GM23338 (cell line): Measurements from ENCODE around the gene FKBP5. TPM values are rescaled to one million over a fixed set of nuclear protein-coding genes. Genes with fewer than 3 reads are reported as not detected.

Source experiments
- ATAC-seq: fragments of 200-7000 bp; cut with Tn5 transposase; 3 replicates; pipeline ENCODE4 v1.9.1; 2020
- DNase-seq: peaks from one replicate; pipeline ENCODE4 v3.0.0-alpha.2; 2015; ENCODE audit warnings: low spot score
- H2AFZ ChIP-seq: fragments of 200-600 bp; sonication (generic); 2 replicates; pipeline ENCODE4 v1.8.0; 2016; ENCODE audit warnings: antibody characterized with exemption, mild to moderate bottlenecking, moderate library complexity
- H3F3A ChIP-seq: fragments of 200-600 bp; sonication (generic); replicated peaks from 2 replicates; pipeline ENCODE4 v1.8.0; 2017; ENCODE audit warnings: antibody characterized with exemption, mixed run types, low read depth
- H3K27ac ChIP-seq: fragments of 200-600 bp; sonication (generic); 2 replicates; pipeline ENCODE4 v1.6.1; 2016; ENCODE audit warnings: low read depth
- H3K27me3 ChIP-seq: fragments of 200-600 bp; sonication (generic); 2 replicates; pipeline ENCODE4 v1.8.0; 2016; ENCODE audit warnings: mild to moderate bottlenecking, mixed run types, moderate library complexity; ENCODE audit not compliant: insufficient read depth
- H3K36me3 ChIP-seq: fragments of 200-600 bp; sonication (generic); 2 replicates; pipeline ENCODE4 v1.8.0; 2016; ENCODE audit warnings: mild to moderate bottlenecking; ENCODE audit not compliant: insufficient read depth
- H3K4me1 ChIP-seq: fragments of 200-600 bp; sonication (generic); 2 replicates; pipeline ENCODE4 v1.8.0; 2016; ENCODE audit warnings: mild to moderate bottlenecking, moderate library complexity; ENCODE audit not compliant: insufficient read depth
- H3K4me2 ChIP-seq: fragments of 200-600 bp; sonication (generic); 2 replicates; pipeline ENCODE4 v1.7.1; 2017; ENCODE audit warnings: mixed run types
- H3K4me3 ChIP-seq: fragments of 200-600 bp; sonication (generic); 2 replicates; pipeline ENCODE4 v1.6.1; 2016; ENCODE audit warnings: mixed run types
- H3K79me2 ChIP-seq: fragments of 200-600 bp; sonication (generic); replicated peaks from 2 replicates; pipeline ENCODE4 v1.8.0; 2017; ENCODE audit warnings: mild to moderate bottlenecking; ENCODE audit not compliant: insufficient read depth
- H3K9me2 ChIP-seq: fragments of 200-600 bp; sonication (generic); 2 replicates; pipeline ENCODE4 v1.8.0; 2017; ENCODE audit not compliant: insufficient read depth
- H4K20me1 ChIP-seq: fragments of 200-600 bp; sonication (generic); replicated peaks from 2 replicates; pipeline ENCODE4 v1.8.0; 2017; ENCODE audit warnings: mild to moderate bottlenecking; ENCODE audit not compliant: insufficient read depth
- H3K27ac Mint-ChIP-seq: 2 replicates; pipeline ENCODE4 v1.8.0; 2020; ENCODE audit warnings: inconsistent platforms, mild to moderate bottlenecking, moderate library complexity, mixed read lengths
- H3K27me3 Mint-ChIP-seq: 3 replicates; pipeline ENCODE4 v1.8.0; 2022; ENCODE audit warnings: low read depth, mild to moderate bottlenecking, moderate library complexity, mixed read lengths, inconsistent platforms; ENCODE audit not compliant: insufficient read depth, poor library complexity
- H3K36me3 Mint-ChIP-seq: 3 replicates; pipeline ENCODE4 v1.8.0; 2021; ENCODE audit warnings: low read depth, mild to moderate bottlenecking, inconsistent platforms, moderate library complexity, mixed read lengths
- H3K4me1 Mint-ChIP-seq: 3 replicates; pipeline ENCODE4 v1.8.0; 2020; ENCODE audit warnings: mild to moderate bottlenecking, inconsistent platforms, mixed read lengths
- H3K4me3 Mint-ChIP-seq: 3 replicates; pipeline ENCODE4 v1.8.0; 2021; ENCODE audit warnings: moderate library complexity, mild to moderate bottlenecking, inconsistent platforms, mixed read lengths
- H3K9me3 Mint-ChIP-seq: 3 replicates; pipeline ENCODE4 v1.8.0; 2020; ENCODE audit warnings: moderate library complexity, mild to moderate bottlenecking, inconsistent platforms, mixed read lengths
- CTCF ChIP-seq, 2 experiments: fragments of 200-600 bp in 1 of 2; sonication (generic) in 1 of 2; conservative IDR thresholded peaks; 2 replicates each; pipeline versions ENCODE4 v1.5.1 to v1.6.1; 2016 to 2017; ENCODE audit warnings: antibody characterized with exemption in 2 of 2, low read depth in 2 of 2, mild to moderate bottlenecking in 2 of 2, moderate library complexity in 1 of 2
- ETS1 ChIP-seq: IDR thresholded peaks from 2 replicates; pipeline ENCODE4 v1.6.1; 2016; ENCODE audit warnings: antibody characterized with exemption
- EZH2 ChIP-seq: fragments of 200-600 bp; sonication (generic); IDR thresholded peaks from one replicate; pipeline ENCODE4 v1.8.0; 2017; ENCODE audit warnings: antibody characterized with exemption, mild to moderate bottlenecking, low read depth; ENCODE audit not compliant: unreplicated experiment
- EZH2phosphoT487 ChIP-seq: fragments of 200-600 bp; sonication (generic); IDR thresholded peaks from one replicate; pipeline ENCODE4 v1.8.1; 2018; ENCODE audit warnings: antibody characterized with exemption; ENCODE audit not compliant: unreplicated experiment
- JUNB ChIP-seq: IDR thresholded peaks from one replicate; pipeline ENCODE4 v1.6.1; 2016; ENCODE audit warnings: antibody characterized with exemption; ENCODE audit not compliant: unreplicated experiment
- NANOG ChIP-seq: IDR thresholded peaks from 2 replicates; pipeline ENCODE4 v1.6.1; 2016; ENCODE audit warnings: antibody characterized with exemption, borderline replicate concordance
- POLR2AphosphoS5 ChIP-seq: IDR thresholded peaks from 2 replicates; pipeline ENCODE4 v1.6.1; 2016; ENCODE audit warnings: antibody characterized with exemption, low read depth
- REST ChIP-seq: IDR thresholded peaks from one replicate; pipeline ENCODE4 v1.6.1; 2018; ENCODE audit warnings: antibody characterized with exemption; ENCODE audit not compliant: unreplicated experiment
- STAT1 ChIP-seq: IDR thresholded peaks from one replicate; pipeline ENCODE4 v1.6.1; 2016; ENCODE audit warnings: antibody characterized with exemption; ENCODE audit not compliant: unreplicated experiment
- ZNF331 ChIP-seq: fragments of 250-450 bp; sonication (Bioruptor Pico); IDR thresholded peaks from 2 replicates; pipeline ENCODE4 v1.5.0; 2020; ENCODE audit warnings: low read depth, mild to moderate bottlenecking, moderate library complexity
- ZNF462 ChIP-seq: fragments of 250-450 bp; sonication (Bioruptor Pico); IDR thresholded peaks from 2 replicates; pipeline ENCODE4 v1.5.0; 2020; ENCODE audit warnings: mild to moderate bottlenecking, moderate library complexity
- polyA plus RNA-seq: library from polyadenylated mRNA; unstranded; fragments of >200 nt; fragmentation: Nextera tagmentation; extraction: Ambion mirVana; gene quantifications from 2 replicates; pipeline ENCODE4 v1.2.1, GENCODE V29; 2016
- total RNA-seq: library from RNA; depleted of rRNA; stranded (reverse); fragments of >200 nt; shearing (Covaris generic); gene quantifications from 2 replicates; pipeline ENCODE4 v1.2.3, GENCODE V29; 2014

FKBP5 gene
- total and polyA plus RNA-seq, 2 experiments from 2014 or later, result 19.8 to 28.6 TPM

- no peak for ATAC-seq
- Mint-ChIP-seq H3K27ac (no peak overlapping the region), H3K36me3 (no peaks in the 10 kb centered on the region), H3K9me3 (no peaks in the 10 kb centered on the region), H3K4me3 (no peak overlapping the region), H3K27me3 (peaks cover 6% of the 10 kb centered on the region), H3K4me1 (peaks cover 15% of the 10 kb centered on the region)
- Histone ChIP-seq H3K4me3 (no peak overlapping the region), H3K4me1 (peaks cover 3% of the 10 kb centered on the region; the same call in 1 of the 2 replicates), H2AFZ (no peak overlapping the region), H4K20me1 (no peaks in the 10 kb centered on the region), H3K4me2 (no peak overlapping the region), H3K9me2 (no peaks in the 10 kb centered on the region), H3K27ac (no peak overlapping the region), H3F3A (no peaks in the 10 kb centered on the region), H3K27me3 (no peaks in the 10 kb centered on the region), H3K79me2 (no peaks in the 10 kb centered on the region), H3K36me3 (no peaks in the 10 kb centered on the region)
- no peak for DNase-seq
- TF ChIP-seq STAT1 (no peak), EZH2phosphoT487 (no peak), ZNF331 (CRISPR knock-in tag) (no peak), JUNB (no peak), EZH2 (no peak), ZNF462 (CRISPR knock-in tag) (no peak), REST (no peak), POLR2AphosphoS5 (no peak), CTCF (conservative IDR thresholded peaks at IDR 0.05; ENCODE audit: low read depth in 2 of 2) (no peak), NANOG (no peak), ETS1 (no peak)
These were observed 156.6 kb downstream of the FKBP5 start for GRCh38 chr6:35532126-35532525.
